ENCODE data around the gene C1orf116.

The C1orf116 gene

DNA sequence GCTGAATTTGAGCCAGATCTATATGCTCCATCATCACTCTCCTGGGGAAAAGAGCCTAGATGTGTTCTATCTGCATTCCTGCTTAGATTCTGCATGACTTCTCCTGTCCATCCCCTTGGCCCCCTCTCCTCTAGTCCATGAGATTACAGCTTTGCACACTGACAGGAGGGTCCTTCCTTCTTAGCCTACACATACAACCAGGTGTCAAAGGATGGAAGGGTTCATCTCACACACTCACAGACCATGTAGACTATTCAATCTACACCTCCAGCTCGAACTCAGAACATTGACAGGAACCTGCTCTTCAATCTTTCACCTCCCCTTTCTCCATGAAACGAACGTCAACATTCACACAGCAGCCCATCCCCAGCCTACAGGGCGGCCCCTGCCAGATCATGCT, 13.8 kb downstream of the C1orf116 start:
- H3K4me3 ChIP-seq (ENCODE audit: low read depth, low read length), result no peak overlapping the region
- TF ChIP-seq, protein P1, sequence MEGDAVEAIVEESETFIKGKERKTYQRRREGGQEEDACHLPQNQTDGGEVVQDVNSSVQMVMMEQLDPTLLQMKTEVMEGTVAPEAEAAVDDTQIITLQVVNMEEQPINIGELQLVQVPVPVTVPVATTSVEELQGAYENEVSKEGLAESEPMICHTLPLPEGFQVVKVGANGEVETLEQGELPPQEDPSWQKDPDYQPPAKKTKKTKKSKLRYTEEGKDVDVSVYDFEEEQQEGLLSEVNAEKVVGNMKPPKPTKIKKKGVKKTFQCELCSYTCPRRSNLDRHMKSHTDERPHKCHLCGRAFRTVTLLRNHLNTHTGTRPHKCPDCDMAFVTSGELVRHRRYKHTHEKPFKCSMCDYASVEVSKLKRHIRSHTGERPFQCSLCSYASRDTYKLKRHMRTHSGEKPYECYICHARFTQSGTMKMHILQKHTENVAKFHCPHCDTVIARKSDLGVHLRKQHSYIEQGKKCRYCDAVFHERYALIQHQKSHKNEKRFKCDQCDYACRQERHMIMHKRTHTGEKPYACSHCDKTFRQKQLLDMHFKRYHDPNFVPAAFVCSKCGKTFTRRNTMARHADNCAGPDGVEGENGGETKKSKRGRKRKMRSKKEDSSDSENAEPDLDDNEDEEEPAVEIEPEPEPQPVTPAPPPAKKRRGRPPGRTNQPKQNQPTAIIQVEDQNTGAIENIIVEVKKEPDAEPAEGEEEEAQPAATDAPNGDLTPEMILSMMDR (IDR thresholded peaks at IDR 0.05; ENCODE audit: low read depth, low read length, missing control alignments), result no peak
- in situ Hi-C loops (cut with HindIII; ENCODE audit: low sequenced_read_pairs), result no loop called here
- DNase-seq (ENCODE audit: low read depth), result no peak

DNA sequence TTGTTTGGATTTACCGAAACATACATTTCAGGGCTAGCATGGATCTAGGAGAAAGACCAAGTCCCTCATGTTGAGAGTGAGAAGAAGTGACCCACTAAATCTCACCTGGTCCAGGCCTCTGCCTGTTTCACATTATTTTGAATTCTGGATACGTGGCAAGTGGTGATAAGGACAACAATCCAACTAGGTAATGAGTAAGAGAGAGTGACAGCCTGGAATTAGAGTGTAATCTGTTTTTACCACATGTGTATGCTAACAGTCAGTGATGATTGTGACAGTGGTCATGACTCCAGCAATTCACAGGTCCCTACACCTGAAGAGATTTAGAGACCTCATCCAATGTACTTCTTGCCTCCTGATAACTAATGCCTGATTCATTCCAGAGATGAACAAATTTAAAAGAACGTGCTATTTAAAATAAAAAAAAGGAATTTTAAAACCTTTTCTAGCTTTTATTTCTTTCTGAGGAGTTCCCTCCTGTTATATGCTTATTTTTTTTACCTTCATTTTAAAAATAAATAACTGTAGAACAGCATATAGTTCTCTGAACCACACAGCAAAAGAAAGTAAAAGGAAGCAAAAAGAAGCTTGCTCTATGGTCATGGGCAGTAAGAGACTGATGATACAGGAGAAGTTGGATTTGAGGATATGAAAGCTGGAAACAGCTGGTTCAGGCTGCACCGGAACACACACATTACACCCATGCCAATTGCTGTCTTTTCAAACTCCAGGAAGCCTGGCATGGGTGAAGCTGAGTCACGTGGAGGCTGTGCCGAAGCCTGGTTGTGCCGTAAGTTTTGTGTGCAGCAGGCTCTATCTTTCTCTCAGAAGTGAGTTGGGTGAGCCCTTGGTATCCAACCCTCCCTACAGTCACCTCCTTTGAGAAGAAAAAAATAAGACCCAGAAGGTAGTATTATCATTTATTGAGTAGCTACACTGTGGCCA, 14.7 kb downstream of the C1orf116 start:
- TF ChIP-seq, protein P1 (IDR thresholded peaks at IDR 0.05; ENCODE audit: low read depth, low read length, missing control alignments), result no peak
- H3K4me3 ChIP-seq (ENCODE audit: low read depth, low read length), result no peak overlapping the region
- no peak for DNase-seq (ENCODE audit: low read depth)
- in situ Hi-C loops (cut with HindIII; ENCODE audit: low sequenced_read_pairs), result no loop called here

DNA sequence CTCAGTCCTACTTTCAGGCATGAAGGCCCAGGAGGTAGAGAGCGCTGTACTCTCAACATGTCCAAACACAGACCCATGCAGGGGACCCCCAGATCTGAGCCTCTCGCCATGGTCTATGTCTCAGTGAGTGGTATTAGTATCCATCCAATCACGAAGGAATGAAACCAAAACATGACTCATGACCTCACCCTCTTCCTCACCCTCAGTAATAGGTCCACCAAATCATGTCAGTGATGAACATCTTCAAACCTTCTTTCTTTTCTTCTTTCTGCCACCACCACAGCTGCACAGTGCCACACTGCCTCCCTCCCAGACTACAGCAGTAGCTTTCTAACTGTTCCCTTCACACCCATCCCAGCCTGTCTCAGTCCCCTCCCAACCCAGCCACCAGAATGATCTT, 16.8 kb downstream of the C1orf116 start:
- DNase-seq (ENCODE audit: low read depth), result no peak
- in situ Hi-C loops (cut with HindIII; ENCODE audit: low sequenced_read_pairs), result no loop called here
- no peak overlapping the region for H3K4me3 ChIP-seq (ENCODE audit: low read depth, low read length)
- TF ChIP-seq, protein P1 (IDR thresholded peaks at IDR 0.05; ENCODE audit: low read depth, low read length, missing control alignments), result no peak

DNA sequence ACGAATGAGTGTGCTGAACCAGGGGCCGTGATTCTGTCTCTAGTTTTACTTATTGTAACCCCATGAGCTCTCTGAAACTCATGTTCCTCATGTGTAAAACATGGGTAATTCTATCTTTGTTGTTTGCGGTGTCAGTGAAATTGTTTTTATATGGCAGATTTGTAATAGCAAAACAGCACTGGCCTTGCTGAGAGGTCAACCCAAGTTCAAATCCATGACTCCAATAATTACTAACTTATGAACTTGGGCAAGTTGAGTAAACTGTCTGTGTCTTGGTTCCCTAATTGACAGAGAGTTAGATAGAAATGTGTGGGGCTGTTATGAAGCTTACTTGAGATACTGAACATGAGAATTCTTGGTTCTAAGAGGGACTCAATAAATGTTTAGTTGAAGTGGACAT, 17.8 kb downstream of the C1orf116 start:
- TF ChIP-seq, protein P1 (IDR thresholded peaks at IDR 0.05; ENCODE audit: low read depth, low read length, missing control alignments), result no peak
- in situ Hi-C loops (cut with HindIII; ENCODE audit: low sequenced_read_pairs), result no loop called here
- DNase-seq (ENCODE audit: low read depth), result no peak
- no peak overlapping the region for H3K4me3 ChIP-seq (ENCODE audit: low read depth, low read length)

GRCh38 chr1:207013321-207014085, 19.1 kb downstream of the C1orf116 start:
- in situ Hi-C loops (cut with HindIII; ENCODE audit: low sequenced_read_pairs), result no loop called here
- no peak overlapping the region for H3K4me3 ChIP-seq (ENCODE audit: low read depth, low read length)
- no peak for DNase-seq (ENCODE audit: low read depth)
- TF ChIP-seq, protein P1 (IDR thresholded peaks at IDR 0.05; ENCODE audit: low read depth, low read length, missing control alignments), result no peak

GRCh38 chr1:207010726-207011125, 21.8 kb downstream of the C1orf116 start:
- DNase-seq (ENCODE audit: low read depth), result no peak
- TF ChIP-seq, protein P1 (IDR thresholded peaks at IDR 0.05; ENCODE audit: low read depth, low read length, missing control alignments), result no peak
- no peak overlapping the region for H3K4me3 ChIP-seq (ENCODE audit: low read depth, low read length)
- in situ Hi-C loops (cut with HindIII; ENCODE audit: low sequenced_read_pairs), result no loop called here
